ENCODE results near the gene FKBP11.

Gene FKBP11

DNA sequence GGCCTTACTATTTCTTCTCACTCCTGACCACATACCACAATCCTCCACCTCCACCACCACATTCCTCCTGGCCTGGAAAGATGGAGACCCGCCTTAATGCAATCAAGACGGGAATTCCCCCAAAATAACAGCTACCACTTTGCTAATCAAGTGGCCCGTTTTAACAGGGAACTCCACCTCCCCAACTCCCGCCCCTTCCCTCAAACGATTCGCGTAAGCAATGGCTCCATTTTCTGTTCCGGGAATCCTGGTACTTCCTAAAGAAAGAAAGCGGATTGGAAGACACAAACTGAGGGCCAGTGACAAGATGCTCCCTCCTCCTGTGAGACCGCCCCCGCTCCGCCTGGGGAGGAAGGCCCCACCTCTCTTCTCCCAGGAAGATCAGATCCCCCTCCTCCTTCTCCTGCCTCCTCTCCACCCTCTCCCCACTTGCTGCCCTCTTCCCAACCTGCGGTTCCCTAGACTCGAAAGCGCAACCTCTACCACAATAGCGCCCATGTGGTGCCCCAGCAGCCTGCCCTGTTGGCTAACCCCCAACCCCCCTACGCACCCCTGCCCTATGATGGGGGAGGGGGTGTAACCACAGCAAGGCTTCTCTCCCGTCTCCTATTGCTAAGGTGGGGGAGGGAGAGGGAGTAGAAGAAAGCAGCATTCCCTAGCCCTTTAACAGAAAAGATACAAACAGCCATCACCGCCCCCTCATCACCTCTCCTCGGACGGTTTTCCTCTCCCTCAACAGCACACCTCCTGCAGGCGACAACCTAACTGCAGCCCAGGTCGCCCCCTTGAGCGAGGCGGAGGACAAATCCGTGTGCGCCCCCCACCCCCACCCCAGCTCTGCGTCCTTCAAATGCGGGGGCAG is 31.2 kb upstream of the FKBP11 start:
- no peak for DNase-seq (ENCODE audit: low read depth in 2 of 2, low spot score in 1 of 2)

DNA sequence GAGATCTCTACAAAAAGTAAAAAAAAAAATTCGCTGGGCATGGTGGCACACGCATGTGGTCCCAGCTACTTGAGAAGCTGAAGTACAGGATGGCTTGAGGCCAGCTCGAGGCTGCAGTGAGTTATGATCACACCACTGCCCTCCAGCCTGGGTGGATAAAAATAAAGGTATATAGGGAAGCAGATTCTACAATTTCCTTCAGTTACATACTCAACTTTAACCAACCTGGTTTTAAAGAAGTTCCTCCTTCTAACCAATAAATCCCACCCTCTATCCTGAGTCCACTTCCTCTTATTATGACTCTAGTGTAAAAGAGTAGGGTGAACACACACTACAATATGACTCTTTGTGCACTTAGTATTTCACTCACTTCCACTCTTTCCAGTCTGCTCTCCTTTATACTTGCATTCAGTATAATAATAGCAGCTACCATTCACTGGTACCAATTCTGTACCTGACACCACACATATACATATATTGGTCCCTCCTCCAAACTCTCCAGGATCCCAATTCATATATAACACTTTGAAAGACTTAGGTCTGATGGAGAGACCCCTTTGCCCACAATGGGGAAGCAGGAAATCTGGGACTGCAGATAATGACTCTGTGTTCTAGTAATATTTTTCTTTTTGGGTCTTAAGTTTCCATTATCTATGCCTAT is 29.7 kb upstream of the FKBP11 start:
- DNase-seq (ENCODE audit: low read depth in 2 of 2, low spot score in 1 of 2), result no peak

GRCh38 chr12:48954061-48954460 is 28.8 kb upstream of the FKBP11 start:
- DNase-seq (ENCODE audit: low read depth in 2 of 2, low spot score in 1 of 2), result no peak

GRCh38 chr12:48952691-48953090 is 27.4 kb upstream of the FKBP11 start:
- no peak for DNase-seq (ENCODE audit: low read depth in 2 of 2, low spot score in 1 of 2)

DNA sequence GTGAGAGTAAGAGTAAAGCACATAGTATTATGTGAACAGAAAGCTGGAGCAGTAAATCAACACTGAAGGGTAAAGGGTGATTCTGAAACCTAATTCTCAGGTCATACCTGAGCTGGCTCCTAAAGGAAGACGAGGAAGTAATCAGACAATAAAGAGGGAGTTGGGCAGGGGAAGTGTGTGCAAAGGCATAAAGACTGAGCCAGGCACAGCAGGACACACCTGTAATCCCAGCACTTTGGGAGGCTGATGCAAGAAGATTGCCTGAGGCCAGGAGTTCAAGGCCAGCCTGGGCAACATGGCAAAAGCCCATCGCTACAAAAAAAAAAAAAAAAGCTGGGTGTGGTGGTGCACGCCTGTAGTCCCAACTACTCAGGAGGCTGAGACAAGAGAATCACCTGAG is 22.4 kb upstream of the FKBP11 start:
- DNase-seq (ENCODE audit: low read depth in 2 of 2, low spot score in 1 of 2), result no peak

DNA sequence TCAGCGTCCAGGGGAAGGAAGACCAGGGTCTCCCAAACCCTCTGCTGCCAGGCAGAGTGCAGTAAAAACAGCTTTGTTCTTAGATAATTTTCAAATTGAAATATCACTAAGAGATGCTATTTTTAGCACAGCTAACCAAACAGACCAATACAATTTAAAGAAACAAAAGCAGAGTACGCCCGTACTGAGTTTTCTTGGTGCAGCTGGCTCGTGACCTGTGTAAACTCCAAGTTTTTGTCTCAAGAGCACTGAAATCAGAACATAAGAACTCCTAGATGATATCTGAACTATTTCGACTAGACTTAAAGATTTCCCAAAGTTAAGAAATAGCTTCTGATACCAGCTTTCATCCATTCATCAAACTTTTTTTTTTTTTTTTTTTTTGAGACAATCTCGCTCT is 21.7 kb upstream of the FKBP11 start:
- no peak for DNase-seq (ENCODE audit: low read depth in 2 of 2, low spot score in 1 of 2)

- DNase-seq (ENCODE audit: low read depth in 2 of 2, low spot score in 1 of 2), result no peak
These were observed 20.9 kb upstream of the FKBP11 start for GRCh38 chr12:48946205-48946604.

GRCh38 chr12:48943221-48943620 is 17.9 kb upstream of the FKBP11 start:
- no peak for DNase-seq (ENCODE audit: low read depth in 2 of 2, low spot score in 1 of 2)

DNA sequence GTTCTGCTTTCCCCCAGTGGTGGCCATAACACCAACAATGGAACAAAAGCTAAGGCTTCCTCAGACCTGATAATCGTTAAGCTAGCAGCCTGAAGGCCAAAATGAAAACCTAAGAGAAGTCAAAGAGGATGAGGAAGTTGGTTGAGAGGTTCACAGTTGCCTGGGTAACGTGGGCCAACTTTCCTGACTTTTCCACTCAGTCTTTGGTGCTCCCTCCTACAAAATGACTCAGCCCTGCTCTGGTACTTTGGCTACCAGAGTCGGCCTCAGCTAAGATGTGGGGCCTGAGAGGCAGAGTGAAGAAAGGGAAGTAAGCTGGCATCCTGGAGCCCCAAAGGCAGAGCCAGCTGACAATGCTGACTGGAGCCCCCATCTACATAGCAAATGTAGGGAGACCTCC is 14.9 kb upstream of the FKBP11 start:
- DNase-seq (ENCODE audit: low read depth in 2 of 2, low spot score in 1 of 2), result no peak

DNA sequence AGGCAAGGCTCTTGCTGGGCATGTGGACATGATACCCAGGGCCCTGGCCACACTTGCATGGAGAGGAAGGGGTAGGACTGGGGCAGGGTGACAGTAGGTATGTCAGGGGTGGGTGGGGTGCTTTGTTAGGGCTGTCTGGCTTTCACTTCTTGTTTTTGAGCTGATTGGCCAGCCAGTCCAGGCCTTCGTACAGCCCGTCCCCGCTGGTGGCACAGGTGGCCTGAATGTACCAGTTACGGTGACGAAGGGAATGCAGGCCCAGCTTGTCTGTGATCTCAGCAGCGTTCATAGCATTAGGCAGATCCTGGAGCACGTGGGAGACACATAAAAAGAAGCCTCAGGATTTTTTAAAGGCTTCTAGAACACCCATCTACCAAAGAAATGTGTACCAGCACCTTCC is 13.5 kb upstream of the FKBP11 start:
- no peak for DNase-seq (ENCODE audit: low read depth in 2 of 2, low spot score in 1 of 2)

- DNase-seq (ENCODE audit: low read depth in 2 of 2, low spot score in 1 of 2), result no peak
These were observed 11.9 kb upstream of the FKBP11 start for GRCh38 chr12:48937170-48937569.

DNA sequence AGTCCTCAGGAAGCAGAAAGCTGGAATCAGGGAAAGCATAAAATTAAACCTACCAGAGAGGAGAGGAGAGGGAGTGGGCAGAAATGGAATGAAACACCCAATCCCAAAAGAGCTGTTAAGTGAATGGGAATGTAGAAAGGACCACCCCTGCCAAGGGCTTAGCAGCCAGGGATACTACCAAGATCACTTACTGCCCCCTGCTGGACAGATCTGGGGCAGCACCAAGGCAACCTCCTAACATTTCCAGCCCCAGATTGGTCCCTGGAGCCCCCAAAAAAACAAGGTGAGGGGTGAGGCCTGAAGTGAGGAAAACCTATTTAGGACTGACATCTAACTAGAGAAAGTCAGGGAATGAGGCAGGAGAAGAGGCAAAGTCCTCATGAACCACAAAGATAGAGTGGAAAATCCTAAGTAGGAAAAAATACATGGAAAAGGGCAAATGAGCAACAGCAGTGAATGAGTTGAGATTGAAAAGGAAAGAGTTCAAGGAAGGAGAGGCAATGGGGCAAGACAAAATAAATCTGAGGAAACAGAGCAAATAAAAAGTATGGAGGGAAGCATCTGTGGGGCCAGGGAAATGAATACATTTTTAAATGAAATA is 11.2 kb upstream of the FKBP11 start:
- peak; percentile 61 to 84 for DNase-seq (ENCODE audit: low read depth in 2 of 2, low spot score in 1 of 2)

DNA sequence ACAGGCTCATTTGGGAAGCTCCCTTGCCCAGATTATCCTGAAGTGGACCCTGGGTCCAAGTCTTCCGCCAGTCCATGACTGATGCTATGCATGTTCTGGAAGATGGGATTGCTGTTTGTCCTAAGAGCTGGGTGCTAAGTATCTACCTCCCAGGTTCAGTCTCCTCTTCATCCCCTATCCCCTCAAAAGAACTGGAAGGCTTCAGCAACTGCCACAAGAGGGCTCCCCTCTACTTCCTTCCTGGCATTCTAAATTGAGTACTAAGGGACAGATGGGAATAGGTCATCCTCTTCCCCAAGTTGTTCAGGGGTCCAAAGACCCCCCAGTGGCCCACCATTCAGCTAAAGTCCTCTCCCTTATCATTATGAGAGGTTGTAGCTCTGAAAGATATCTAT is 9.0 kb upstream of the FKBP11 start:
- DNase-seq (ENCODE audit: low read depth in 2 of 2, low spot score in 1 of 2), result no peak

- DNase-seq (ENCODE audit: low read depth in 2 of 2, low spot score in 1 of 2), result no peak
These were observed 8.5 kb upstream of the FKBP11 start for GRCh38 chr12:48933664-48934311.

- peak in 1 of 2 donors; percentile 7 for DNase-seq (ENCODE audit: low read depth in 2 of 2, low spot score in 1 of 2)
These were observed 7.6 kb upstream of the FKBP11 start for GRCh38 chr12:48932878-48933277.

DNA sequence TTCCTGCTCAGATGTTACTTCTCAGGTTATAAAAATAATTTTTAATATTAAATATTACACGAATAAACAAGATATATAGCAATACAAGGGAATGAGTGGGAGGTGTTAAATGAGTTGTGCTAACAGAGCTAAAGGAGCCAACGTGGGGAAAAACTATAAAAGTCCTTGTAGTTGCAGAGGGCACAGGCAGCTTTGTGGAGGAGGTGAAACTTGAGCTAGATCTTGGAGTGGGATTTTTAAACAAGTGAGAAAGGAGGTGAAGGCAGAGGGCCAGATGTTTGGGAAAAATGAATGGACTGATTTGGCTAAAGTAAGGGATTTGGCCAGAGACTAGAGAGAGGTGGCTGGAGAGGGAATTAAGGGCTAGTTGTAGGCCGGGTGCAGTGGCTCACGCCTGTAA is 5.2 kb upstream of the FKBP11 start:
- no peak for DNase-seq (ENCODE audit: low read depth in 2 of 2, low spot score in 1 of 2)

GRCh38 chr12:48929551-48929950 is 4.3 kb upstream of the FKBP11 start:
- DNase-seq (ENCODE audit: low read depth in 2 of 2, low spot score in 1 of 2), result no peak

- DNase-seq (ENCODE audit: low read depth in 2 of 2, low spot score in 1 of 2), result no peak
These were observed 2.0 kb upstream of the FKBP11 start for GRCh38 chr12:48927261-48927660.

DNA sequence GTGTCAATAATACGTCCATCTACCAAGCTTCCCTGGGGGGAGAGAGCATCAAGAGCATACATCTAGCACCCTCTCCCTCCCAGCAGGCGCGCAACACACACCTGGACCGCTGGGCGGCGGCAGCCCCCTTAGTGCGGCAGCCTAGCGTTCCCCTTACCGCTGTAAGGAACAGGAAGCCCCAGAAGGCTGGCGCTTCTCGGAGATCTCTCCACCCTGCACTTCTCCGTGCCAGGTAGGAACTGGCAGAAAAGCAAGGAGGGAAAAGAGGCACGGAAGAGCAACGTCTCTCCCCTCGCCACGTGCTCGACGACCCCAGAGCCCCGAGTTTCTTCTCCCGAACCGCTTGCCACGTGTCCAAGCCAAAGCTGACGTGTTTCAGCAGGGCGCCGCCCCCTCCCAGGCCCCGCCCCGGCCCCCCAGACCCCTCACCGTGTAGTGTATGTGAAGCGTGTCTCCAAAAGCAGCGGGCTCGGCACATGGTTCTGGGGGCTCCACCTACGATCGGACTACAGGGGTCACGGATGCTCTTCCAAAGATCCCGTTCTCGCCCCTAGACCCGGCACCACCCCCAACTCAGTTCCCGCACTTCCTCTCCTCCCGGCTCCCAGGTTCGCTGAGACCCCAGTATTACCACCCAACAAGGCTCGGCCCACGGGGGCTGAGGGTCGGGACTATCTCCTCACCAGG is 532 bp downstream of the FKBP11 start:
- peak; percentile 58 to 65 for DNase-seq (ENCODE audit: low read depth in 2 of 2, low spot score in 1 of 2)

DNA sequence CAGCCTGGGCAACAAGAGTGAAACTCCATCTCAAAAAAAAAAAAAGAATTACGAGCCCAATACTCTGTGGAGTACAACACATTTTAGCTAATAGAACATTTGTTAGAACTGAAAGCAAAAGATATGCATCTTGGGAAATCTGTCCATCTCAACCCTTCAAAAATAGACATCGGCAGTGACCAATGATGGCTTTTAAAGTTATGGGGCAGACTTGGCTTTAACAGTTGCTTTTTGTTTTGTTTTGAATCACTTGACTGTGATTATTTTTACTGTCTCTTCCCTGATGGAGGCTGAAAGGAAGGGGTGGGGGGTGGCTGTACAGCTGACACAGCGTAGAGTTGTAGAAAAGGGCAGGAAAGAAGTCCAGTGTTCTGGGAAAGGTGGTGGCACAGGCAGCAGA is 2.2 kb downstream of the FKBP11 start:
- DNase-seq (ENCODE audit: low read depth in 2 of 2, low spot score in 1 of 2), result no peak

DNA sequence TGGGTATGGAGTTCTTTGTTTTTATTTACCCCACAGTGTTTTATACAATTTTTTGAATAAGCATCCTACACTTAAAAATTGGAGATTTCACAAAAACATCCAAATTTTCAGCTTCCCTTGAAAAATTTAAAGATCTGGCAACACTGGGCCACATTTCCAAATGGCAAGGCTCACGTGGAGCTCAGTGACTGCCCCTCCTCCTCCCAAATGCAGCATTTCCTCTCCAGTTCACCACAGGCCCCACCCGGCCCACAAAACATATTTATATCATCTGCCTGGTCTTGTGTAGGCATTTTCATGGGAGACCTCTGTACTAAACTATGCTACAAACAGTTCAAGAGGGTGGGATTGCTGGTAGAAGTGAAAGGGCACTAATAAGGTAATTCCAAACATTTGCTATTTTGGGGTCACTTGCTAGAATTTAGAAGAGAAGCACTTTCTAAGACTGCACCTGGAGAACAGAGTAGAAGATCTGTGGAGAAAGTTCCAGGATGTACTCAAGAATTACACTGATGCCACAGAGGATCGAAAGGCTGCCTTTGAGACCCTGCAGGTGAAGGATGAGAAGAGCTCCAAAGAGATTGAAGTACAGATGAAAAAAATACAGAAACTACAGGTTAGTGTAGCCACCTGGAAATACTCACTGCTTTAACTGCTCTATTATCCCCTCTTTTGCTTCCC is 7.3 kb downstream of the FKBP11 start:
- peak in 1 of 2 donors; percentile 8 for DNase-seq (ENCODE audit: low read depth in 2 of 2, low spot score in 1 of 2)

Measured in stimulated activated CD8-positive, alpha-beta memory T cell treated with anti-CD3 and anti-CD28 coated beads, Interleukin-4, amount 100 ng/mL, for 4 hours (primary cell).